ENCODE results near the gene TEX2.

Gene TEX2

DNA sequence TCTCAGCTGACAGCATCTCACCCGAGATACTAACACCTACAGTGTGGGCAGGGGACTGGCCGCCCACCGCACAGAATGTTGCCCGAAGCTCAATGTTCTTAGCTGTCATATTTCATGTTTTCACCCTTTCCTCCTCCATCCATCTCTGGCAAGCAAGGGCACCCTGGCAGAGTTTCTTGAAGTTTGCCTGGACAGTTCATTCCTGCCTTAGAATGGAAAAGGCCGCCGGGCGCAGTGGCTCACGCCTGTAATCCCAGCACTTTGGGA is 37.6 kb upstream of the TEX2 start:
- Histone ChIP-seq H3K27me3 (no peaks in the 10 kb centered on the region), H3K4me1 (no peaks in the 10 kb centered on the region), H3K4me3 (ENCODE audit: low read depth, low read length) (no peak overlapping the region), H3K9me3 (no peaks in the 10 kb centered on the region), H3K36me3 (no peaks in the 10 kb centered on the region)
- no peak for DNase-seq
- TF ChIP-seq, protein P1, sequence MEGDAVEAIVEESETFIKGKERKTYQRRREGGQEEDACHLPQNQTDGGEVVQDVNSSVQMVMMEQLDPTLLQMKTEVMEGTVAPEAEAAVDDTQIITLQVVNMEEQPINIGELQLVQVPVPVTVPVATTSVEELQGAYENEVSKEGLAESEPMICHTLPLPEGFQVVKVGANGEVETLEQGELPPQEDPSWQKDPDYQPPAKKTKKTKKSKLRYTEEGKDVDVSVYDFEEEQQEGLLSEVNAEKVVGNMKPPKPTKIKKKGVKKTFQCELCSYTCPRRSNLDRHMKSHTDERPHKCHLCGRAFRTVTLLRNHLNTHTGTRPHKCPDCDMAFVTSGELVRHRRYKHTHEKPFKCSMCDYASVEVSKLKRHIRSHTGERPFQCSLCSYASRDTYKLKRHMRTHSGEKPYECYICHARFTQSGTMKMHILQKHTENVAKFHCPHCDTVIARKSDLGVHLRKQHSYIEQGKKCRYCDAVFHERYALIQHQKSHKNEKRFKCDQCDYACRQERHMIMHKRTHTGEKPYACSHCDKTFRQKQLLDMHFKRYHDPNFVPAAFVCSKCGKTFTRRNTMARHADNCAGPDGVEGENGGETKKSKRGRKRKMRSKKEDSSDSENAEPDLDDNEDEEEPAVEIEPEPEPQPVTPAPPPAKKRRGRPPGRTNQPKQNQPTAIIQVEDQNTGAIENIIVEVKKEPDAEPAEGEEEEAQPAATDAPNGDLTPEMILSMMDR (IDR thresholded peaks at IDR 0.05; ENCODE audit: low read depth, low read length), result no peak

GRCh38 chr17:64297467-64298088 is 34.5 kb upstream of the TEX2 start:
- no peaks in the 10 kb centered on the region for H3K27me3 ChIP-seq
- TF ChIP-seq, protein P1 (IDR thresholded peaks at IDR 0.05; ENCODE audit: low read depth, low read length), result no peak
- DNase-seq, result no peak
- no peaks in the 10 kb centered on the region for H3K36me3 ChIP-seq
- no peaks in the 10 kb centered on the region for H3K9me3 ChIP-seq
- no peak overlapping the region for H3K4me3 ChIP-seq (ENCODE audit: low read depth, low read length)
- H3K4me1 ChIP-seq, result no peaks in the 10 kb centered on the region

GRCh38 chr17:64296246-64296645 is 33.2 kb upstream of the TEX2 start:
- DNase-seq, result no peak
- no peak overlapping the region for H3K4me3 ChIP-seq (ENCODE audit: low read depth, low read length)
- TF ChIP-seq, protein P1 (IDR thresholded peaks at IDR 0.05; ENCODE audit: low read depth, low read length), result no peak

GRCh38 chr17:64295146-64295545 is 32.1 kb upstream of the TEX2 start:
- no peaks in the 10 kb centered on the region for H3K4me1 ChIP-seq
- H3K27me3 ChIP-seq, result no peaks in the 10 kb centered on the region
- TF ChIP-seq, protein P1 (IDR thresholded peaks at IDR 0.05; ENCODE audit: low read depth, low read length), result no peak
- no peaks in the 10 kb centered on the region for H3K9me3 ChIP-seq
- H3K36me3 ChIP-seq, result no peaks in the 10 kb centered on the region
- DNase-seq, result no peak
- H3K4me3 ChIP-seq (ENCODE audit: low read depth, low read length), result no peak overlapping the region

More at GRCh38 chr17:64296246-64296645, 33.2 kb upstream of the TEX2 start:
- Histone ChIP-seq H3K4me1 (no peaks in the 10 kb centered on the region), H3K9me3 (no peaks in the 10 kb centered on the region), H3K27me3 (no peaks in the 10 kb centered on the region), H3K36me3 (no peaks in the 10 kb centered on the region)

DNA sequence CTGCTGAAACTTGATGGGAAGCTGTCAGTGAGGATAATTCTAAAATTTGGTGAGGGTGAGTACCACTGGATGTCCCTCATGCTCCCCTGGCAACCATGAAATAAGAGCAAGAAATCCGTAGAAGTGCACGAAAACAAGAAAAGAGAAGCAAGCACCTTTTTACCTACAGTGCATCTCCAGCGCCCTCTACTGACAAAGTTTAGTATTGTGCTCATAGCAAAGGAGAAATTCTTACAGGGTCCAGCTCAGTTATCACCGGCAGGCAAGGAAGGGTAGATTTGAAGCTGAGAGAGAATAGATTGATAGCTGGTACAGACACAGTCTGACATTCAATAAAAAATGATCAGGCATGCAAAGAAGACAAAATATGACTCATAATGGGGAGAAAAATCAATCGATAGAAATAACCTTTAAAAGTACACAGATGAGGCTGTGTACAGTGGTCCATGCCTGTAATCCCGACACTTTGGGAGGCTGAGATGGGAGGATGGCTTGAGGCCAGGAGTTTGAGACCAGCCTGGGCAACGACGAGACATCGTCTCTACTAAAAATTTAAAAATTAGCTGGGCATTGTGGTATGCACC is 28.3 kb upstream of the TEX2 start:
- peak; percentile 23 for DNase-seq
- H3K4me1 ChIP-seq, result no peaks in the 10 kb centered on the region
- H3K36me3 ChIP-seq, result no peaks in the 10 kb centered on the region
- TF ChIP-seq, protein P1 (IDR thresholded peaks at IDR 0.05; ENCODE audit: low read depth, low read length), result peak; percentile 72
- no peak overlapping the region for H3K4me3 ChIP-seq (ENCODE audit: low read depth, low read length)
- no peaks in the 10 kb centered on the region for H3K9me3 ChIP-seq
- H3K27me3 ChIP-seq, result no peaks in the 10 kb centered on the region

- Histone ChIP-seq H3K36me3 (no peaks in the 10 kb centered on the region), H3K9me3 (no peaks in the 10 kb centered on the region), H3K27me3 (no peaks in the 10 kb centered on the region), H3K4me3 (ENCODE audit: low read depth, low read length) (no peak overlapping the region), H3K4me1 (no peaks in the 10 kb centered on the region)
- no peak for DNase-seq
- TF ChIP-seq, protein P1 (IDR thresholded peaks at IDR 0.05; ENCODE audit: low read depth, low read length), result no peak
Observed at GRCh38 chr17:64289741-64290141, 26.7 kb upstream of the TEX2 start.
